GM12878 (cell line): ENCODE measurements around the gene ATP6V1C2. TPM values are rescaled to one million over a fixed set of nuclear protein-coding genes. Genes with fewer than 3 reads are reported as not detected.

Experiments
- ATAC-seq: fragments of 200-7000 bp; cut with Tn5 transposase; 3 replicates; pipeline ENCODE4 v1.9.1; 2020; ENCODE audit warnings: mild to moderate bottlenecking, moderate library complexity
- BruUV-seq: library from RNA; stranded (reverse); fragments of 400-500 nt; replicated peaks from 2 replicates; lab custom pipeline; 2021; lab: Mats Ljungman, UMichigan
- CTCF ChIA-PET: fragments of 300-600 bp; sonication (Branson Sonifier 250); formaldehyde crosslinking; extraction: SDS; loops from one replicate; lab custom pipeline; 2021; ENCODE audit warnings: inconsistent platforms; lab: Yijun Ruan, JAX
- POLR2A ChIA-PET: fragments of 350-600 bp; formaldehyde crosslinking; extraction: SDS; loops from one replicate; lab custom pipeline; 2021; ENCODE audit warnings: inconsistent platforms; lab: Charles Lee
- RAD21 ChIA-PET: fragments of 300-600 bp; sonication (Branson Sonifier 250); formaldehyde crosslinking; loops from one replicate; lab custom pipeline; 2023; ENCODE audit warnings: antibody characterized with exemption; ENCODE audit not compliant: unreplicated experiment; lab: Charles Lee
- SMC1A ChIA-PET: fragments of 300-600 bp; sonication (Branson Sonifier 250); formaldehyde crosslinking; loops from one replicate; lab custom pipeline; 2023; ENCODE audit not compliant: unreplicated experiment, uncharacterized antibody; lab: Charles Lee
- DNase-seq: peaks from one replicate; pipeline ENCODE4 v3.0.0-alpha.2; 2011; ENCODE audit warnings: low read depth, low spot score
- FAIRE-seq: peaks from 3 replicates; lab custom pipeline; 2011; peaks lifted over from hg19 to GRCh38; lab: Jason Lieb, UNC
- H2AFZ ChIP-seq: 2 replicates; pipeline ENCODE4 v1.6.0; 2011; ENCODE audit warnings: low read depth, low read length, control low read depth; ENCODE audit not compliant: control insufficient read depth
- H3K27ac ChIP-seq: 2 replicates; pipeline ENCODE4 v1.5.1; 2011; ENCODE audit warnings: control low read depth; ENCODE audit not compliant: control insufficient read depth, insufficient read depth
- H3K27me3 ChIP-seq, 2 experiments: replicated peaks in 1 of 2; 2 replicates each; pipeline versions ENCODE4 v1.6.0 to v1.6.1; 2011; ENCODE audit warnings: low read length in 1 of 2; ENCODE audit not compliant: control insufficient read depth in 2 of 2, insufficient read depth in 2 of 2
- H3K36me3 ChIP-seq, 2 experiments: 2 replicates each; pipeline ENCODE4 v1.5.1; 2011; ENCODE audit warnings: low read length in 1 of 2; ENCODE audit not compliant: control insufficient read depth in 2 of 2, insufficient read depth in 2 of 2
- H3K4me1 ChIP-seq: 2 replicates; pipeline ENCODE4 v1.6.1; 2011; ENCODE audit warnings: mild to moderate bottlenecking, low read length, moderate library complexity, mixed read lengths; ENCODE audit not compliant: control insufficient read depth, insufficient read depth
- H3K4me2 ChIP-seq: 2 replicates; pipeline ENCODE4 v1.6.0; 2011; ENCODE audit warnings: control low read depth; ENCODE audit not compliant: control insufficient read depth, insufficient read depth
- H3K4me3 ChIP-seq: fragments of 200-600 bp; sonication (generic); 2 replicates; pipeline ENCODE4 v1.5.1; 2016
- H3K79me2 ChIP-seq: 2 replicates; pipeline ENCODE4 v1.6.0; 2011; ENCODE audit warnings: low read length; ENCODE audit not compliant: control insufficient read depth, insufficient read depth
- H3K9ac ChIP-seq: 2 replicates; pipeline ENCODE4 v1.8.0; 2011; ENCODE audit warnings: low read length, control low read depth, mixed read lengths; ENCODE audit not compliant: control insufficient read depth, insufficient read depth
- H3K9me3 ChIP-seq: replicated peaks from 3 replicates; pipeline ENCODE4 v1.5.1; 2011; ENCODE audit warnings: mild to moderate bottlenecking, low read length; ENCODE audit not compliant: control insufficient read depth, insufficient read depth
- H4K20me1 ChIP-seq: 2 replicates; pipeline ENCODE4 v1.6.0; 2011; ENCODE audit not compliant: control insufficient read depth, insufficient read depth
- ATF7 ChIP-seq: fragments of 450-650 bp; IDR thresholded peaks from 2 replicates; pipeline ENCODE4 v1.6.1; 2016; ENCODE audit warnings: low read depth, mild to moderate bottlenecking
- BMI1 ChIP-seq: fragments of 450-650 bp; IDR thresholded peaks from 2 replicates; pipeline ENCODE4 v1.6.1; 2016; ENCODE audit warnings: mild to moderate bottlenecking, moderate library complexity, borderline replicate concordance
- CBX3 ChIP-seq: fragments of 200-600 bp; sonication (generic); IDR thresholded peaks from 2 replicates; pipeline ENCODE4 v1.6.1; 2016; ENCODE audit warnings: low read depth, borderline replicate concordance
- CREM ChIP-seq: IDR thresholded peaks from 2 replicates; pipeline ENCODE4 v1.6.1; 2014; ENCODE audit warnings: antibody characterized with exemption, low read depth
- EGR1 ChIP-seq, 2 experiments: IDR thresholded peaks; 1 replicate in 1 of 2; 2 replicates in 1 of 2; pipeline ENCODE4 v1.6.1; 2011 to 2012; ENCODE audit warnings: low read depth in 2 of 2, low read length in 2 of 2, borderline replicate concordance in 1 of 2, mild to moderate bottlenecking in 1 of 2, moderate library complexity in 1 of 2
- GATAD2B ChIP-seq: fragments of 450-650 bp; conservative IDR thresholded peaks from 2 replicates; pipeline ENCODE4 v1.6.1; 2017; ENCODE audit warnings: low read depth, mild to moderate bottlenecking, moderate library complexity
- HDAC2 ChIP-seq: fragments of 200-600 bp; sonication (generic); IDR thresholded peaks from 2 replicates; pipeline ENCODE4 v1.6.1; 2017
- IKZF1 ChIP-seq: fragments of 450-650 bp; conservative IDR thresholded peaks from 2 replicates; pipeline ENCODE4 v1.6.1; 2017; ENCODE audit warnings: antibody characterized with exemption, mild to moderate bottlenecking
- IRF4 ChIP-seq: IDR thresholded peaks from 2 replicates; pipeline ENCODE4 v1.6.1; 2011; ENCODE audit warnings: low read depth, low read length
- KDM1A ChIP-seq: fragments of 200-600 bp; sonication (generic); IDR thresholded peaks from 2 replicates; pipeline ENCODE4 v1.6.1; 2016; ENCODE audit warnings: borderline replicate concordance
- NFYB ChIP-seq: IDR thresholded peaks from 2 replicates; pipeline ENCODE4 v1.6.1; 2011; ENCODE audit warnings: low read depth, mild to moderate bottlenecking, low read length, improper control_type of control experiment, moderate library complexity; ENCODE audit not compliant: insufficient read depth
- NR2C1 ChIP-seq: fragments of 450-650 bp; IDR thresholded peaks from 2 replicates; pipeline ENCODE4 v1.6.1; 2017; ENCODE audit warnings: antibody characterized with exemption, mild to moderate bottlenecking, moderate library complexity
- RAD51 ChIP-seq: fragments of 450-650 bp; IDR thresholded peaks from 2 replicates; pipeline ENCODE4 v1.6.1; 2016; ENCODE audit warnings: moderate library complexity, mild to moderate bottlenecking, inconsistent platforms
- SIN3A ChIP-seq: IDR thresholded peaks from 2 replicates; pipeline ENCODE4 v1.6.1; 2012; ENCODE audit warnings: low read depth, low read length, improper control_type of control experiment
- SMAD5 ChIP-seq: IDR thresholded peaks from 2 replicates; pipeline ENCODE4 v1.6.1; 2016; ENCODE audit warnings: antibody characterized with exemption, low read depth
- SMC3 ChIP-seq: IDR thresholded peaks from 2 replicates; pipeline ENCODE4 v1.6.1; 2011; ENCODE audit warnings: low read length, improper control_type of control experiment, borderline replicate concordance
- SUZ12 ChIP-seq: fragments of 200-600 bp; sonication (generic); IDR thresholded peaks from one replicate; pipeline ENCODE4 v1.6.1; 2018; ENCODE audit warnings: antibody characterized with exemption, mild to moderate bottlenecking; ENCODE audit not compliant: unreplicated experiment
- WRNIP1 ChIP-seq: IDR thresholded peaks from 2 replicates; pipeline ENCODE4 v1.6.1; 2011; ENCODE audit warnings: low read depth, low read length, improper control_type of control experiment, borderline replicate concordance
- ZBTB11 ChIP-seq: fragments of 450-650 bp; formaldehyde crosslinking; IDR thresholded peaks from 2 replicates; pipeline ENCODE4 v1.5.0; 2022; ENCODE audit warnings: mild to moderate bottlenecking, missing genetic modification characterization
- WGBS: methylation state at CpG from one replicate; pipeline ENCODE4 v1.1.6; 2016; ENCODE audit warnings: low lambda C conversion rate; ENCODE audit not compliant: insufficient replicate concordance, insufficient coverage; ENCODE audit errors: missing lambda C conversion rate; 5-methylcytosine and 5-hydroxymethylcytosine counted together
- in situ Hi-C: fragments of 300-500 bp; cut with MboI; formaldehyde crosslinking; loops from 9 replicates; pipeline ENCODE4 v1.14.3; 2018; ENCODE audit warnings: mixed read lengths
- intact Hi-C: fragments of 100-400 bp; cut with micrococcal nuclease; formaldehyde crosslinking; loops from one replicate; pipeline ENCODE4 v1.14.2; 2022; ENCODE audit not compliant: unreplicated experiment
- polyA plus RNA-seq, 11 experiments: library from polyadenylated mRNA; depleted of rRNA in 4 of 11; unstranded in 6 of 11; stranded (reverse) in 5 of 11; fragments of >200 nt; fragmentation: Nextera tagmentation in 4 of 11; fragmentation: Illumina TruSeq in 1 of 11; extraction: Ambion mirVana in 4 of 11; extraction: Trizol in 1 of 11; gene quantifications; 1 replicate in 1 of 11; 2 replicates in 10 of 11; pipeline versions ENCODE4 v1.2.1 to v1.2.3, GENCODE V29; 2011 to 2016; ENCODE audit warnings: inconsistent platforms in 2 of 11, missing spikeins in 2 of 11, low read depth in 1 of 11
- total RNA-seq, 4 experiments: library from RNA; depleted of rRNA in 3 of 4; stranded (reverse); fragments of >200 nt in 3 of 4; fragmentation: Illumina TruSeq in 1 of 4; extraction: Trizol in 1 of 4; gene quantifications; 2 replicates each; pipeline versions ENCODE4 v1.2.1 to v1.2.3, GENCODE V29; 2013 to 2021
- TF ChIP-seq, protein P1 (sequence below): IDR thresholded peaks from 2 replicates; pipeline ENCODE4 v1.6.1; 2011; ENCODE audit warnings: mild to moderate bottlenecking, low read depth, low read length, moderate library complexity; ENCODE audit not compliant: insufficient replicate concordance

ATP6V1C2 gene
- total and polyA plus RNA-seq, 10 of the 15 experiments (the other 5 are each of a cell fraction or from before 2014, with no cell fraction given) = 0.04 to 1.5 (median 0.24) TPM; not detected in 1

- ChIA-PET SMC1A (no interaction called here), RAD21 (no interaction called here), POLR2A (no interaction called here), CTCF (no interaction called here)
- intact Hi-C loops (no loop called here), in situ Hi-C loops (no loop called here)
- no TSS peak for BruUV-seq
- Histone ChIP-seq H4K20me1 (no peaks in the 10 kb centered on the region), H3K27me3 (no peaks in the 10 kb centered on the region), H3K4me2 (no peak overlapping the region), H3K27ac (no peak overlapping the region), H3K79me2 (no peaks in the 10 kb centered on the region), H3K9ac (no peak overlapping the region), H3K4me3 (no peak overlapping the region), H3K36me3 (no peaks in the 10 kb centered on the region), H2AFZ (no peak overlapping the region), H3K4me1 (no peaks in the 10 kb centered on the region), H3K9me3 (no peaks in the 10 kb centered on the region)
- ATAC-seq (no peak), DNase-seq (no peak), FAIRE-seq (no peak)
- WGBS = 5% methylated on average over 5 of the region's 5 CpGs
- TF ChIP-seq NFYB = no peak
- TF ChIP-seq SMAD5 = no peak
- TF ChIP-seq CBX3 = no peak
- no peak for TF ChIP-seq NR2C1
- no peak for TF ChIP-seq IKZF1
- no peak for TF ChIP-seq ZBTB11 (CRISPR knock-in tag)
- TF ChIP-seq GATAD2B = no peak
- TF ChIP-seq, protein P1, sequence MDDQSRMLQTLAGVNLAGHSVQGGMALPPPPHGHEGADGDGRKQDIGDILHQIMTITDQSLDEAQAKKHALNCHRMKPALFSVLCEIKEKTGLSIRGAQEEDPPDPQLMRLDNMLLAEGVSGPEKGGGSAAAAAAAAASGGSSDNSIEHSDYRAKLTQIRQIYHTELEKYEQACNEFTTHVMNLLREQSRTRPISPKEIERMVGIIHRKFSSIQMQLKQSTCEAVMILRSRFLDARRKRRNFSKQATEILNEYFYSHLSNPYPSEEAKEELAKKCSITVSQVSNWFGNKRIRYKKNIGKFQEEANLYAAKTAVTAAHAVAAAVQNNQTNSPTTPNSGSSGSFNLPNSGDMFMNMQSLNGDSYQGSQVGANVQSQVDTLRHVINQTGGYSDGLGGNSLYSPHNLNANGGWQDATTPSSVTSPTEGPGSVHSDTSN = no peak
- TF ChIP-seq RAD51 = no peak
- no peak for TF ChIP-seq SMC3
- TF ChIP-seq CREM = no peak
- TF ChIP-seq BMI1 = no peak
- no peak for TF ChIP-seq IRF4
- no peak for TF ChIP-seq ATF7
- TF ChIP-seq EGR1 (IDR thresholded peaks at IDR 0.05; ENCODE audit: borderline replicate concordance in 1 of 2, low read depth in 2 of 2, low read length in 2 of 2) = no peak
- TF ChIP-seq KDM1A = no peak
- TF ChIP-seq SUZ12 = no peak
- no peak for TF ChIP-seq SIN3A
- no peak for TF ChIP-seq WRNIP1
- TF ChIP-seq HDAC2 = no peak
These were observed 44.0 kb downstream of the ATP6V1C2 start for GRCh38 chr2:10765461-10765860.
